ENCODE results near the gene TSSC4. TPM values are rescaled to one million over a fixed set of nuclear protein-coding genes. Genes with fewer than 3 reads are reported as not detected.

The TSSC4 gene
- total and polyA plus RNA-seq, 2 of the 13 experiments (the other 11 are each of a cell fraction or from before 2014, with no cell fraction given): 16.2 to 58.6 TPM

- TF ChIP-seq, protein P1, sequence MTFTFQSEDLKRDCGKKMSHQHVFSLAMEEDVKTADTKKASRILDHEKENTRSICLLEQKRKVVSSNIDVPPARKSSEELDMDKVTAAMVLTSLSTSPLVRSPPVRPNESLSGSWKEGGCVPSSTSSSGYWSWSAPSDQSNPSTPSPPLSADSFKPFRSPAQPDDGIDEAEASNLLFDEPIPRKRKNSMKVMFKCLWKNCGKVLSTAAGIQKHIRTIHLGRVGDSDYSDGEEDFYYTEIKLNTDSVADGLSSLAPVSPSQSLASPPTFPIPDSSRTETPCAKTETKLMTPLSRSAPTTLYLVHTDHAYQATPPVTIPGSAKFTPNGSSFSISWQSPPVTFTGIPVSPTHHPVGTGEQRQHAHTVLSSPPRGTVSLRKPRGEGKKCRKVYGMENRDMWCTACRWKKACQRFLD (CRISPR knock-in tag; IDR thresholded peaks at IDR 0.05; ENCODE audit: borderline replicate concordance): no peak
- TF ChIP-seq, protein P2, sequence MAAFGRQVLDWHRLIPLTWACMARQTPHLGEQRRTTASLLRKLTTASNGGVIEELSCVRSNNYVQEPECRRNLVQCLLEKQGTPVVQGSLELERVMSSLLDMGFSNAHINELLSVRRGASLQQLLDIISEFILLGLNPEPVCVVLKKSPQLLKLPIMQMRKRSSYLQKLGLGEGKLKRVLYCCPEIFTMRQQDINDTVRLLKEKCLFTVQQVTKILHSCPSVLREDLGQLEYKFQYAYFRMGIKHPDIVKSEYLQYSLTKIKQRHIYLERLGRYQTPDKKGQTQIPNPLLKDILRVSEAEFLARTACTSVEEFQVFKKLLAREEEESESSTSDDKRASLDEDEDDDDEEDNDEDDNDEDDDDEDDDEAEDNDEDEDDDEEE (CRISPR knock-in tag; IDR thresholded peaks at IDR 0.05): no peak; the same call in 1 of the 2 replicates
- TF ChIP-seq SOX13 (IDR thresholded peaks at IDR 0.05): no peak
- no peak for TF ChIP-seq SOX13 (CRISPR knock-in tag; conservative IDR thresholded peaks at IDR 0.05 in 1 of 2, IDR thresholded peaks at IDR 0.05 in 1 of 2)
- no peak for TF ChIP-seq BHLHE40 (IDR thresholded peaks at IDR 0.05; ENCODE audit: low read length)
- no peak for TF ChIP-seq NKX3-1 (CRISPR knock-in tag; IDR thresholded peaks at IDR 0.05)
- no peak for TF ChIP-seq ZBTB7B (CRISPR knock-in tag; IDR thresholded peaks at IDR 0.05)
- no peak for TF ChIP-seq ZNF446 (CRISPR knock-in tag; IDR thresholded peaks at IDR 0.05)
- no peak for TF ChIP-seq RNF219 (CRISPR knock-in tag; IDR thresholded peaks at IDR 0.05)
- TF ChIP-seq ZNF33A (CRISPR knock-in tag; IDR thresholded peaks at IDR 0.05; ENCODE audit: borderline replicate concordance): no peak
- no peak for TF ChIP-seq ZBTB2 (CRISPR knock-in tag; IDR thresholded peaks at IDR 0.05; ENCODE audit: low read depth)
- TF ChIP-seq ZNF766 (CRISPR knock-in tag; IDR thresholded peaks at IDR 0.05; ENCODE audit: borderline replicate concordance): no peak
- no peak for TF ChIP-seq CSRNP1 (CRISPR knock-in tag; IDR thresholded peaks at IDR 0.05)
- TF ChIP-seq ESRRA (CRISPR knock-in tag; IDR thresholded peaks at IDR 0.05; ENCODE audit: low read depth): no peak
- TF ChIP-seq RBAK (CRISPR knock-in tag; IDR thresholded peaks at IDR 0.05): no peak
- no peak for TF ChIP-seq ZNF550 (CRISPR knock-in tag; IDR thresholded peaks at IDR 0.05; ENCODE audit: borderline replicate concordance)
- TF ChIP-seq, protein P3, sequence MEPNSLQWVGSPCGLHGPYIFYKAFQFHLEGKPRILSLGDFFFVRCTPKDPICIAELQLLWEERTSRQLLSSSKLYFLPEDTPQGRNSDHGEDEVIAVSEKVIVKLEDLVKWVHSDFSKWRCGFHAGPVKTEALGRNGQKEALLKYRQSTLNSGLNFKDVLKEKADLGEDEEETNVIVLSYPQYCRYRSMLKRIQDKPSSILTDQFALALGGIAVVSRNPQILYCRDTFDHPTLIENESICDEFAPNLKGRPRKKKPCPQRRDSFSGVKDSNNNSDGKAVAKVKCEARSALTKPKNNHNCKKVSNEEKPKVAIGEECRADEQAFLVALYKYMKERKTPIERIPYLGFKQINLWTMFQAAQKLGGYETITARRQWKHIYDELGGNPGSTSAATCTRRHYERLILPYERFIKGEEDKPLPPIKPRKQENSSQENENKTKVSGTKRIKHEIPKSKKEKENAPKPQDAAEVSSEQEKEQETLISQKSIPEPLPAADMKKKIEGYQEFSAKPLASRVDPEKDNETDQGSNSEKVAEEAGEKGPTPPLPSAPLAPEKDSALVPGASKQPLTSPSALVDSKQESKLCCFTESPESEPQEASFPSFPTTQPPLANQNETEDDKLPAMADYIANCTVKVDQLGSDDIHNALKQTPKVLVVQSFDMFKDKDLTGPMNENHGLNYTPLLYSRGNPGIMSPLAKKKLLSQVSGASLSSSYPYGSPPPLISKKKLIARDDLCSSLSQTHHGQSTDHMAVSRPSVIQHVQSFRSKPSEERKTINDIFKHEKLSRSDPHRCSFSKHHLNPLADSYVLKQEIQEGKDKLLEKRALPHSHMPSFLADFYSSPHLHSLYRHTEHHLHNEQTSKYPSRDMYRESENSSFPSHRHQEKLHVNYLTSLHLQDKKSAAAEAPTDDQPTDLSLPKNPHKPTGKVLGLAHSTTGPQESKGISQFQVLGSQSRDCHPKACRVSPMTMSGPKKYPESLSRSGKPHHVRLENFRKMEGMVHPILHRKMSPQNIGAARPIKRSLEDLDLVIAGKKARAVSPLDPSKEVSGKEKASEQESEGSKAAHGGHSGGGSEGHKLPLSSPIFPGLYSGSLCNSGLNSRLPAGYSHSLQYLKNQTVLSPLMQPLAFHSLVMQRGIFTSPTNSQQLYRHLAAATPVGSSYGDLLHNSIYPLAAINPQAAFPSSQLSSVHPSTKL (CRISPR knock-in tag; IDR thresholded peaks at IDR 0.05): no peak
Measured at GRCh38 chr11:2420502-2421225, 20.1 kb downstream of the TSSC4 start (continued).

Measured in HepG2 (cell line).